IMR-90 (cell line): Measurements from ENCODE around the gene CYP11A1. TPM values are rescaled to one million over a fixed set of nuclear protein-coding genes. Genes with fewer than 3 reads are reported as not detected.

Experiments
- ATAC-seq: fragments of 200-7000 bp; cut with Tn5 transposase; 2 replicates; pipeline ENCODE4 v1.9.1; 2020; ENCODE audit warnings: low read depth, mild to moderate bottlenecking, moderate library complexity
- BruUV-seq: library from RNA; stranded (reverse); fragments of 400-500 nt; replicated peaks from 2 replicates; lab custom pipeline; 2021; lab: Mats Ljungman, UMichigan
- CTCF ChIA-PET: fragments of 300-600 bp; formaldehyde crosslinking; extraction: SDS; loops from one replicate; lab custom pipeline; 2021; ENCODE audit warnings: antibody characterized with exemption; lab: Yijun Ruan, JAX
- POLR2A ChIA-PET: fragments of 300-600 bp; sonication (Branson Sonifier 250); formaldehyde crosslinking; loops from one replicate; lab custom pipeline; 2022; ENCODE audit warnings: antibody characterized with exemption; ENCODE audit not compliant: unreplicated experiment; lab: Charles Lee
- DNase-seq: peaks from one replicate; pipeline ENCODE4 v3.0.0; 2013
- H2AFZ ChIP-seq: replicated peaks from 2 replicates; pipeline ENCODE3; 2013; ENCODE audit warnings: low read length, mild to moderate bottlenecking; ENCODE audit not compliant: poor library complexity
- H2AK5ac ChIP-seq: 2 replicates; pipeline ENCODE4 v1.6.1; 2013; ENCODE audit warnings: low read depth, low read length, inconsistent platforms
- H2AK9ac ChIP-seq: replicated peaks from 2 replicates; pipeline ENCODE3; 2013; ENCODE audit warnings: mild to moderate bottlenecking, low read depth, low read length, moderate library complexity; ENCODE audit not compliant: poor library complexity
- H2BK120ac ChIP-seq: 2 replicates; pipeline ENCODE4 v1.6.1; 2013; ENCODE audit warnings: low read depth, low read length, inconsistent platforms
- H2BK15ac ChIP-seq: 3 replicates; pipeline ENCODE4 v1.6.1; 2013; ENCODE audit warnings: low read depth, low read length, inconsistent platforms
- H2BK20ac ChIP-seq: 2 replicates; pipeline ENCODE4 v1.6.1; 2013; ENCODE audit warnings: low read depth, mild to moderate bottlenecking, inconsistent platforms, low read length, moderate library complexity
- H2BK5ac ChIP-seq: 2 replicates; pipeline ENCODE4 v1.6.1; 2013; ENCODE audit warnings: mild to moderate bottlenecking, low read depth, low read length, inconsistent platforms; ENCODE audit not compliant: poor library complexity, severe bottlenecking
- H3K14ac ChIP-seq: replicated peaks from 2 replicates; pipeline ENCODE4 v1.6.1; 2013; ENCODE audit warnings: low read depth, low read length, inconsistent platforms
- H3K18ac ChIP-seq: 2 replicates; pipeline ENCODE4 v1.6.1; 2013; ENCODE audit warnings: low read depth, low read length, control low read depth
- H3K23ac ChIP-seq: 2 replicates; pipeline ENCODE4 v1.6.1; 2013; ENCODE audit warnings: low read depth, low read length, inconsistent platforms
- H3K27ac ChIP-seq: 2 replicates; pipeline ENCODE4 v1.5.1; 2013; ENCODE audit warnings: mild to moderate bottlenecking, control low read depth, low read length; ENCODE audit not compliant: insufficient read depth
- H3K27me3 ChIP-seq: 2 replicates; pipeline ENCODE4 v1.6.1; 2013; ENCODE audit warnings: low read length; ENCODE audit not compliant: control insufficient read depth, insufficient read depth
- H3K36me3 ChIP-seq: 2 replicates; pipeline ENCODE4 v1.6.1; 2013; ENCODE audit warnings: low read length, mixed read lengths; ENCODE audit not compliant: control insufficient read depth, insufficient read depth
- H3K4ac ChIP-seq: 2 replicates; pipeline ENCODE4 v1.6.1; 2013; ENCODE audit warnings: low read depth, low read length, inconsistent platforms
- H3K4me1 ChIP-seq: 2 replicates; pipeline ENCODE4 v1.6.1; 2013; ENCODE audit warnings: low read length, mixed read lengths; ENCODE audit not compliant: control insufficient read depth, insufficient read depth
- H3K4me2 ChIP-seq: 2 replicates; pipeline ENCODE4 v1.6.1; 2013; ENCODE audit warnings: low read depth, mild to moderate bottlenecking, control low read depth, low read length, moderate library complexity
- H3K4me3 ChIP-seq: 2 replicates; pipeline ENCODE4 v1.5.1; 2013; ENCODE audit warnings: low read depth, mild to moderate bottlenecking, control low read depth, low read length, moderate library complexity; ENCODE audit not compliant: insufficient read depth
- H3K56ac ChIP-seq: 2 replicates; pipeline ENCODE4 v1.6.1; 2013; ENCODE audit warnings: low read length, inconsistent platforms; ENCODE audit not compliant: insufficient read depth; ENCODE audit errors: extremely low read depth
- H3K79me1 ChIP-seq, 2 experiments: 2 replicates each; pipeline ENCODE4 v1.6.1; 2013; ENCODE audit warnings: low read length in 2 of 2, inconsistent platforms in 1 of 2, low read depth in 1 of 2
- H3K9ac ChIP-seq: 2 replicates; pipeline ENCODE4 v1.6.1; 2013; ENCODE audit warnings: low read depth, low read length, control low read depth
- H3K9me1 ChIP-seq: 2 replicates; pipeline ENCODE4 v1.6.1; 2013; ENCODE audit warnings: low read length, inconsistent platforms; ENCODE audit not compliant: insufficient read depth
- H3K9me3 ChIP-seq: 2 replicates; pipeline ENCODE4 v1.6.1; 2013; ENCODE audit warnings: low read length; ENCODE audit not compliant: control insufficient read depth, insufficient read depth
- H4K20me1 ChIP-seq: 2 replicates; pipeline ENCODE4 v1.6.1; 2013; ENCODE audit warnings: low read length, inconsistent platforms; ENCODE audit not compliant: insufficient read depth
- H4K5ac ChIP-seq: 2 replicates; pipeline ENCODE4 v1.6.1; 2013; ENCODE audit warnings: mild to moderate bottlenecking, low read depth, low read length, control low read depth
- H4K8ac ChIP-seq, 2 experiments: 2 replicates each; pipeline ENCODE4 v1.6.1; 2013; ENCODE audit warnings: low read depth in 2 of 2, low read length in 2 of 2, control low read depth in 1 of 2, inconsistent platforms in 1 of 2
- H4K91ac ChIP-seq: 2 replicates; pipeline ENCODE4 v1.6.1; 2013; ENCODE audit warnings: low read depth, low read length, inconsistent platforms; ENCODE audit not compliant: insufficient read depth
- CHD1 ChIP-seq: IDR thresholded peaks from 2 replicates; pipeline ENCODE4 v1.6.1; 2012; ENCODE audit warnings: low read depth, low read length, improper control_type of control experiment
- FOS ChIP-seq: fragments of 150-350 bp; IDR thresholded peaks from 2 replicates; pipeline ENCODE4 v1.6.1; 2016; ENCODE audit warnings: low read depth, low read length
- RCOR1 ChIP-seq: IDR thresholded peaks from 2 replicates; pipeline ENCODE4 v1.6.1; 2012; ENCODE audit warnings: mild to moderate bottlenecking, low read length, improper control_type of control experiment; ENCODE audit not compliant: insufficient replicate concordance
- RFX5 ChIP-seq: IDR thresholded peaks from 2 replicates; pipeline ENCODE4 v1.8.0; 2012; ENCODE audit warnings: low read depth, mild to moderate bottlenecking, low read length, moderate library complexity
- USF2 ChIP-seq: fragments of 150-350 bp; IDR thresholded peaks from 2 replicates; pipeline ENCODE4 v1.6.1; 2017; ENCODE audit warnings: mild to moderate bottlenecking, antibody characterized with exemption, low read length, low read depth
- WGBS, 2 experiments: methylation state at CpG; one replicate each; pipeline versions ENCODE4 v1.1.5 to v1.1.7; 2013; ENCODE audit warnings: missing lambda C conversion rate in 2 of 2; ENCODE audit not compliant: insufficient read length in 1 of 2; ENCODE audit errors: extremely low coverage in 2 of 2; 5-methylcytosine and 5-hydroxymethylcytosine counted together
- dilution Hi-C: fragments of 300-500 bp; cut with HindIII; formaldehyde crosslinking; loops from one replicate; pipeline ENCODE4 v1.14.3; 2018; ENCODE audit warnings: low sequenced_read_pairs; ENCODE audit not compliant: unreplicated experiment
- in situ Hi-C: fragments of 300-500 bp; cut with MboI; formaldehyde crosslinking; loops from 3 replicates; pipeline ENCODE4 v1.14.3; 2019; ENCODE audit warnings: low sequenced_read_pairs, inconsistent platforms, mixed read lengths
- intact Hi-C: fragments of 100-400 bp; cut with micrococcal nuclease; formaldehyde crosslinking; loops from 2 replicates; pipeline ENCODE4 v1.10.0; 2022
- polyA plus RNA-seq, 3 experiments: library from polyadenylated mRNA; depleted of rRNA; stranded (reverse); fragments of >200 nt; gene quantifications; 2 replicates each; pipeline ENCODE4 v1.2.3, GENCODE V29; 2012; ENCODE audit warnings: low replicate concordance in 1 of 3
- total RNA-seq: library from RNA; depleted of rRNA; stranded (reverse); fragments of >200 nt; gene quantifications from 2 replicates; pipeline ENCODE4 v1.2.3, GENCODE V29; 2012

Gene CYP11A1
- total and polyA plus RNA-seq, 2 of the 4 experiments (the other 2 are of a cell fraction), result 0.18 to 0.50 TPM

GRCh38 chr15:74411686-74412085, 44.2 kb upstream of the CYP11A1 start:
- dilution Hi-C loops, result no loop called here
- ChIA-PET POLR2A (no interaction called here), CTCF (interaction anchor here (0.6 kb wide), 1 partner anchor 1549 kb away, joined by 3 read pairs; no protein-coding TSS in a partner anchor)
- 96% methylated on average over 8 of the region's 12 CpGs; no CpG with 5 or more reads in 1 of the 2 experiments for WGBS, 2 experiments
- H3K14ac ChIP-seq, result no peak overlapping the region
- H3K9me1 ChIP-seq, result peaks cover 25% of the 10 kb centered on the region
- no peak overlapping the region for H2AFZ ChIP-seq
- H2AK9ac ChIP-seq, result peak overlapping the region; percentile 42
- ATAC-seq (no peak), DNase-seq (no peak)
- H3K9me3 ChIP-seq, result no peaks in the 10 kb centered on the region
- in situ Hi-C loops, result no loop called here
- peaks cover 11 to 41% of the 10 kb centered on the region in 2 experiments for H3K79me1 ChIP-seq
- no peak overlapping the region for H3K56ac ChIP-seq
- TF ChIP-seq CHD1 (no peak), RFX5 (no peak), USF2 (no peak), FOS (no peak), RCOR1 (no peak)
- no peaks in the 10 kb centered on the region for H4K20me1 ChIP-seq
- BruUV-seq, result no TSS peak
- H3K4ac ChIP-seq, result no peak overlapping the region
- H3K36me3 ChIP-seq, result peaks cover 10% of the 10 kb centered on the region
- no peak overlapping the region for H3K18ac ChIP-seq
- no peak overlapping the region for H2BK15ac ChIP-seq
- H2BK20ac ChIP-seq, result no peak overlapping the region
- intact Hi-C loops, result no loop called here
- no peak overlapping the region for H3K23ac ChIP-seq
- no peak overlapping the region for H3K4me3 ChIP-seq
- H3K4me1 ChIP-seq, result peaks cover 13% of the 10 kb centered on the region
- H3K9ac ChIP-seq, result no peak overlapping the region
- H2BK120ac ChIP-seq, result no peak overlapping the region
- no peak overlapping the region for H2BK5ac ChIP-seq
- no peak overlapping the region for H3K27ac ChIP-seq
- no peak overlapping the region for H4K5ac ChIP-seq
- H4K8ac ChIP-seq, result no peak overlapping the region
- no peak overlapping the region for H2AK5ac ChIP-seq
- H3K4me2 ChIP-seq, result no peak overlapping the region
- H4K91ac ChIP-seq, result no peak overlapping the region
- no peaks in the 10 kb centered on the region for H3K27me3 ChIP-seq
